ENCODE measurements around the gene UBE2Z. TPM values are rescaled to one million over a fixed set of nuclear protein-coding genes. Genes with fewer than 3 reads are reported as not detected.

Gene UBE2Z
- total and polyA plus RNA-seq, 2 of the 13 experiments (the other 11 are each of a cell fraction or from before 2014, with no cell fraction given), result 63.2 to 122 TPM

DNA sequence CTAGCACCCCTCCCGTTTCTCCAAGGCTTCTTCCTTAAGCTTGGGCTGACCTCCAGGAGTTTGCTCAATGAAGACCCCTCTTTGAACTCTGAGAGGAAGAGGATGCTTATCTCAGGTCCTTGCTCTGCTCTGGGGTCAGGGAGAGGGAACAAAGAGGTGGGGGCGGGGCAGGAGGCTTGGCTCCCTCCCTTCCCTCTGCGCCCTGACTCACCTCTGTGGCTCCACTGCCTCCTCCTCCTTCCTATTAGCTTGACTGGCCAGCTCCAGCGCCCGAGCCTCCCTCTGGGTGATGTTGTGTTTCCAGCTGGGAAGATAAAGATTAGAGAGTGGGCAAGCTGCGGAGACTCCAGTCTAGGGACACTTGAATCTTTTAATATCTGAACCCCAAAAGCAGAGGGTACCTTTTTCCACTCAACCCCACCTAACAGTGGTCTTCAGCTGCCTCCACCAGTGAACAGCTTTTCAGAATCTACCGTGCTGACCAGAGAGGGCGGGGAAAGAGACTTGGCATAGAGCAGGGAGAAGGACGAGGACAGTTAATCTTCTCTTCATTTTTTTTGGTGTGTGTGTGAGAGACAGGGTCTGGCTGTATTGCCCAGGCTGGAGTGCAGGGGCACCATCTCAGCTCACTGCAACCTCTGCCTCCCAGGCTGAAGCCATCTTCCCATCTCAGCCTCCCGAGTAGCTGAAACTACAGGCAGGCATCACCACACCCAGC lies 53.5 kb downstream of the UBE2Z start (continued):
- TF ChIP-seq, protein P1, sequence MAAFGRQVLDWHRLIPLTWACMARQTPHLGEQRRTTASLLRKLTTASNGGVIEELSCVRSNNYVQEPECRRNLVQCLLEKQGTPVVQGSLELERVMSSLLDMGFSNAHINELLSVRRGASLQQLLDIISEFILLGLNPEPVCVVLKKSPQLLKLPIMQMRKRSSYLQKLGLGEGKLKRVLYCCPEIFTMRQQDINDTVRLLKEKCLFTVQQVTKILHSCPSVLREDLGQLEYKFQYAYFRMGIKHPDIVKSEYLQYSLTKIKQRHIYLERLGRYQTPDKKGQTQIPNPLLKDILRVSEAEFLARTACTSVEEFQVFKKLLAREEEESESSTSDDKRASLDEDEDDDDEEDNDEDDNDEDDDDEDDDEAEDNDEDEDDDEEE (CRISPR knock-in tag; IDR thresholded peaks at IDR 0.05), result no peak
- TF ChIP-seq POLR2AphosphoS5 (IDR thresholded peaks at IDR 0.05; ENCODE audit: low read depth, low read length), result no peak
- TF ChIP-seq ZNF547 (CRISPR knock-in tag; IDR thresholded peaks at IDR 0.05), result no peak
- TF ChIP-seq XRCC5 (optimal IDR thresholded peaks at IDR 0.05; ENCODE audit: low read length), result peak; percentile 52
- no peak for TF ChIP-seq ZNF605 (CRISPR knock-in tag; IDR thresholded peaks at IDR 0.05)
- 0 out of 2 replicates have a peak, but pooled peaks have one; percentile 18 for TF ChIP-seq MEF2D (CRISPR knock-in tag; IDR thresholded peaks at IDR 0.05)
- TF ChIP-seq, protein P2, sequence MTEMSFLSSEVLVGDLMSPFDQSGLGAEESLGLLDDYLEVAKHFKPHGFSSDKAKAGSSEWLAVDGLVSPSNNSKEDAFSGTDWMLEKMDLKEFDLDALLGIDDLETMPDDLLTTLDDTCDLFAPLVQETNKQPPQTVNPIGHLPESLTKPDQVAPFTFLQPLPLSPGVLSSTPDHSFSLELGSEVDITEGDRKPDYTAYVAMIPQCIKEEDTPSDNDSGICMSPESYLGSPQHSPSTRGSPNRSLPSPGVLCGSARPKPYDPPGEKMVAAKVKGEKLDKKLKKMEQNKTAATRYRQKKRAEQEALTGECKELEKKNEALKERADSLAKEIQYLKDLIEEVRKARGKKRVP (CRISPR knock-in tag; IDR thresholded peaks at IDR 0.05), result no peak
- TF ChIP-seq, protein P3, sequence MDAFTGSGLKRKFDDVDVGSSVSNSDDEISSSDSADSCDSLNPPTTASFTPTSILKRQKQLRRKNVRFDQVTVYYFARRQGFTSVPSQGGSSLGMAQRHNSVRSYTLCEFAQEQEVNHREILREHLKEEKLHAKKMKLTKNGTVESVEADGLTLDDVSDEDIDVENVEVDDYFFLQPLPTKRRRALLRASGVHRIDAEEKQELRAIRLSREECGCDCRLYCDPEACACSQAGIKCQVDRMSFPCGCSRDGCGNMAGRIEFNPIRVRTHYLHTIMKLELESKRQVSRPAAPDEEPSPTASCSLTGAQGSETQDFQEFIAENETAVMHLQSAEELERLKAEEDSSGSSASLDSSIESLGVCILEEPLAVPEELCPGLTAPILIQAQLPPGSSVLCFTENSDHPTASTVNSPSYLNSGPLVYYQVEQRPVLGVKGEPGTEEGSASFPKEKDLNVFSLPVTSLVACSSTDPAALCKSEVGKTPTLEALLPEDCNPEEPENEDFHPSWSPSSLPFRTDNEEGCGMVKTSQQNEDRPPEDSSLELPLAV (CRISPR knock-in tag; conservative IDR thresholded peaks at IDR 0.05; ENCODE audit: low read depth), result no peak
- TF ChIP-seq, protein P4, sequence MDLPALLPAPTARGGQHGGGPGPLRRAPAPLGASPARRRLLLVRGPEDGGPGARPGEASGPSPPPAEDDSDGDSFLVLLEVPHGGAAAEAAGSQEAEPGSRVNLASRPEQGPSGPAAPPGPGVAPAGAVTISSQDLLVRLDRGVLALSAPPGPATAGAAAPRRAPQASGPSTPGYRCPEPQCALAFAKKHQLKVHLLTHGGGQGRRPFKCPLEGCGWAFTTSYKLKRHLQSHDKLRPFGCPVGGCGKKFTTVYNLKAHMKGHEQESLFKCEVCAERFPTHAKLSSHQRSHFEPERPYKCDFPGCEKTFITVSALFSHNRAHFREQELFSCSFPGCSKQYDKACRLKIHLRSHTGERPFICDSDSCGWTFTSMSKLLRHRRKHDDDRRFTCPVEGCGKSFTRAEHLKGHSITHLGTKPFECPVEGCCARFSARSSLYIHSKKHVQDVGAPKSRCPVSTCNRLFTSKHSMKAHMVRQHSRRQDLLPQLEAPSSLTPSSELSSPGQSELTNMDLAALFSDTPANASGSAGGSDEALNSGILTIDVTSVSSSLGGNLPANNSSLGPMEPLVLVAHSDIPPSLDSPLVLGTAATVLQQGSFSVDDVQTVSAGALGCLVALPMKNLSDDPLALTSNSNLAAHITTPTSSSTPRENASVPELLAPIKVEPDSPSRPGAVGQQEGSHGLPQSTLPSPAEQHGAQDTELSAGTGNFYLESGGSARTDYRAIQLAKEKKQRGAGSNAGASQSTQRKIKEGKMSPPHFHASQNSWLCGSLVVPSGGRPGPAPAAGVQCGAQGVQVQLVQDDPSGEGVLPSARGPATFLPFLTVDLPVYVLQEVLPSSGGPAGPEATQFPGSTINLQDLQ (CRISPR knock-in tag; IDR thresholded peaks at IDR 0.05), result no peak
- TF ChIP-seq ZKSCAN5 (CRISPR knock-in tag; IDR thresholded peaks at IDR 0.05), result no peak
- 0 out of 2 replicates have a peak, but pooled peaks have one; percentile 9 for TF ChIP-seq ZNF12 (CRISPR knock-in tag; IDR thresholded peaks at IDR 0.05)
- TF ChIP-seq JUNB (CRISPR knock-in tag; IDR thresholded peaks at IDR 0.05; ENCODE audit: borderline replicate concordance), result no peak
- TF ChIP-seq ZNF709 (CRISPR knock-in tag; IDR thresholded peaks at IDR 0.05), result 0 out of 2 replicates have a peak, but pooled peaks have one; percentile 28
- TF ChIP-seq SMAD9 (CRISPR knock-in tag; IDR thresholded peaks at IDR 0.05), result no peak
- TF ChIP-seq PPARG (CRISPR knock-in tag; conservative IDR thresholded peaks at IDR 0.05), result peak; percentile 27; the same call in 1 of the 2 replicates
- TF ChIP-seq, protein P5, sequence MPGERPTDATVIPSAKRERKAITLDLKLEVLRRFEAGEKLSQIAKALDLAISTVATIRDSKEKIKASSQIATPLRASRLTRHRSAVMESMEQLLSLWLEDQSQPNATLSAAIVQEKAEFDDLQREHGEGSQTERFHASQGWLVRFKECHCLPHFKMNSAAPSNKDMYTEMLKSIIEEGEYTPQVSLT (CRISPR knock-in tag; IDR thresholded peaks at IDR 0.05; ENCODE audit: borderline replicate concordance, low read depth), result no peak
- TF ChIP-seq, protein P6, sequence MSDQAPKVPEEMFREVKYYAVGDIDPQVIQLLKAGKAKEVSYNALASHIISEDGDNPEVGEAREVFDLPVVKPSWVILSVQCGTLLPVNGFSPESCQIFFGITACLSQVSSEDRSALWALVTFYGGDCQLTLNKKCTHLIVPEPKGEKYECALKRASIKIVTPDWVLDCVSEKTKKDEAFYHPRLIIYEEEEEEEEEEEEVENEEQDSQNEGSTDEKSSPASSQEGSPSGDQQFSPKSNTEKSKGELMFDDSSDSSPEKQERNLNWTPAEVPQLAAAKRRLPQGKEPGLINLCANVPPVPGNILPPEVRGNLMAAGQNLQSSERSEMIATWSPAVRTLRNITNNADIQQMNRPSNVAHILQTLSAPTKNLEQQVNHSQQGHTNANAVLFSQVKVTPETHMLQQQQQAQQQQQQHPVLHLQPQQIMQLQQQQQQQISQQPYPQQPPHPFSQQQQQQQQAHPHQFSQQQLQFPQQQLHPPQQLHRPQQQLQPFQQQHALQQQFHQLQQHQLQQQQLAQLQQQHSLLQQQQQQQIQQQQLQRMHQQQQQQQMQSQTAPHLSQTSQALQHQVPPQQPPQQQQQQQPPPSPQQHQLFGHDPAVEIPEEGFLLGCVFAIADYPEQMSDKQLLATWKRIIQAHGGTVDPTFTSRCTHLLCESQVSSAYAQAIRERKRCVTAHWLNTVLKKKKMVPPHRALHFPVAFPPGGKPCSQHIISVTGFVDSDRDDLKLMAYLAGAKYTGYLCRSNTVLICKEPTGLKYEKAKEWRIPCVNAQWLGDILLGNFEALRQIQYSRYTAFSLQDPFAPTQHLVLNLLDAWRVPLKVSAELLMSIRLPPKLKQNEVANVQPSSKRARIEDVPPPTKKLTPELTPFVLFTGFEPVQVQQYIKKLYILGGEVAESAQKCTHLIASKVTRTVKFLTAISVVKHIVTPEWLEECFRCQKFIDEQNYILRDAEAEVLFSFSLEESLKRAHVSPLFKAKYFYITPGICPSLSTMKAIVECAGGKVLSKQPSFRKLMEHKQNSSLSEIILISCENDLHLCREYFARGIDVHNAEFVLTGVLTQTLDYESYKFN (CRISPR knock-in tag; conservative IDR thresholded peaks at IDR 0.05), result peak; percentile 44
- TF ChIP-seq TMF1 (CRISPR knock-in tag; IDR thresholded peaks at IDR 0.05; ENCODE audit: low read depth), result no peak
- TF ChIP-seq PRPF4 (IDR thresholded peaks at IDR 0.05; ENCODE audit: low read depth, low read length, poor library complexity, severe bottlenecking), result no peak

Measured in HepG2 (cell line).